ENCODE measurements around the gene NUP62CL.
"Not testable (repeated sequence)": the region's sequence is repeated elsewhere in the genome, so short reads cannot be mapped to it uniquely, and the experiment has no call there.

The NUP62CL gene

DNA sequence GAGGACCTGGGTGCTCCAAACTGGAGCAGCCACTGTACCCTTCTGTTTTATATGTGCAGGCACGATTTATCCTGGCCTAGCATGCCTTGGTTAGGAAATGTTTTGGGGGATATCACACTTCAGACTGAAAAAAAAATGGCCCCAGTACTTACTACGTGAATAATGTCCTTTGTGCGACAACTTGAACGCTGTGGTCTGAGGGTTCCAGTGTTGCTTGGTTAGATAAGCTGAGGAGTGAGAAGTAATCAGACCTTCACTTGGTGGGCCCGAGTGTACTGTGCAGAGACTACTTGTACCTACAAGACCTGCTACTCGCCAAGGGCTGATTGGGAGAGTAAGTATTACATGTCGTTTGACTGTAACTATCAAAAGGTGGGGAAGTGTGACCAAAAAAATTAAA, 856 bp upstream of the NUP62CL start:
- TF ChIP-seq, protein P1, sequence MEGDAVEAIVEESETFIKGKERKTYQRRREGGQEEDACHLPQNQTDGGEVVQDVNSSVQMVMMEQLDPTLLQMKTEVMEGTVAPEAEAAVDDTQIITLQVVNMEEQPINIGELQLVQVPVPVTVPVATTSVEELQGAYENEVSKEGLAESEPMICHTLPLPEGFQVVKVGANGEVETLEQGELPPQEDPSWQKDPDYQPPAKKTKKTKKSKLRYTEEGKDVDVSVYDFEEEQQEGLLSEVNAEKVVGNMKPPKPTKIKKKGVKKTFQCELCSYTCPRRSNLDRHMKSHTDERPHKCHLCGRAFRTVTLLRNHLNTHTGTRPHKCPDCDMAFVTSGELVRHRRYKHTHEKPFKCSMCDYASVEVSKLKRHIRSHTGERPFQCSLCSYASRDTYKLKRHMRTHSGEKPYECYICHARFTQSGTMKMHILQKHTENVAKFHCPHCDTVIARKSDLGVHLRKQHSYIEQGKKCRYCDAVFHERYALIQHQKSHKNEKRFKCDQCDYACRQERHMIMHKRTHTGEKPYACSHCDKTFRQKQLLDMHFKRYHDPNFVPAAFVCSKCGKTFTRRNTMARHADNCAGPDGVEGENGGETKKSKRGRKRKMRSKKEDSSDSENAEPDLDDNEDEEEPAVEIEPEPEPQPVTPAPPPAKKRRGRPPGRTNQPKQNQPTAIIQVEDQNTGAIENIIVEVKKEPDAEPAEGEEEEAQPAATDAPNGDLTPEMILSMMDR (IDR thresholded peaks at IDR 0.05; ENCODE audit: low read depth, low read length): no peak
- in situ Hi-C loops (cut with HindIII; ENCODE audit: low sequenced_read_pairs): no loop called here

DNA sequence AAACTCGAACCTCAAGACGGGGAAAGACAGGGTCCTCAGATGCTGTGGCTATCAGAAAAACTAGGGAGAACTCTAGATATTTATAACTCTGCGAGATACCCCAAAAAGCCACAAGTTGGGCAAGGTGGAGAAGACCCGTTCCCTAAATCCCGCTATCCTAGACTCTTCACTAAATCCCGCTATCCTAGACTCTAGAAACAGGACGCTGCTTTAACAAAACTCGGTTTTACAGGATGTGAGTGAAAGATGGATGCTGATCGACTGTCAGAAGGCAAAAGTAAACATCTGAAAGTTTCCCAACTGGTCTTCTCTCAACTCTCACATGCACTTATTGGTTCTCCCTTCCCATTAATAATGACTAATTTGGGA, 448 bp upstream of the NUP62CL start:
- no peak for DNase-seq (ENCODE audit: low read depth, low spot score)
- TF ChIP-seq, protein P1 (IDR thresholded peaks at IDR 0.05; ENCODE audit: low read depth, low read length): no peak
- no peak overlapping the region for H3K4me3 ChIP-seq (ENCODE audit: low read depth, low read length)
- in situ Hi-C loops (cut with HindIII; ENCODE audit: low sequenced_read_pairs): no loop called here

More for the DNA sequence above, 856 bp upstream of the NUP62CL start:
- no peak for DNase-seq (ENCODE audit: low read depth, low spot score)
- no peak overlapping the region for H3K4me3 ChIP-seq (ENCODE audit: low read depth, low read length)

DNA sequence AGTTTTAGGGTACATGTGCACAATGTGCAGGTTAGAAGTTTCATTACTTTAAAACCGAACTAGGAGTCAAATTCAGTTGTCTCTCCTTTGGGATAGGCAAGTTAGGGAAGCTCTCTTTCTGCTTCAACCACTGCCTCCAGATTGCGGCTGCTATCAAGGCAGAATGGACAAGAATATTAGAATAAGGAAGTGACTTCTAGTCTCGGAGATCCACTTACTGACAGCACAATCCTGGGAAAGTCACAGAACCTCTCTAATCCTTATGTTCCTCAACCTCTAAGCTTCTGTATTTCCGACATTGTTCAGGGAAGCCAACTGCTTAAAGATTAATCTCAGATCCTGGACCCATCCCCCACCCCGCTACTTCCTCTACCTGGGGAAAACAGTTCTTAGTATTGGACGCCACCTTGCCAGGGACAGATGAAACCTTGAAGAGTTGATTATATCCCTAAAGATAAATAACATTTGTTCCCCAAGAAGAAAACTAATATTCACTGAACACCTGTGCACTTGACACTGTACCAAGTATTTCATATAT, 2.1 kb downstream of the NUP62CL start:
- no peak overlapping the region for H3K4me3 ChIP-seq (ENCODE audit: low read depth, low read length)
- no peak for DNase-seq (ENCODE audit: low read depth, low spot score)
- TF ChIP-seq, protein P1 (IDR thresholded peaks at IDR 0.05; ENCODE audit: low read depth, low read length): no peak
- in situ Hi-C loops (cut with HindIII; ENCODE audit: low sequenced_read_pairs): no loop called here

DNA sequence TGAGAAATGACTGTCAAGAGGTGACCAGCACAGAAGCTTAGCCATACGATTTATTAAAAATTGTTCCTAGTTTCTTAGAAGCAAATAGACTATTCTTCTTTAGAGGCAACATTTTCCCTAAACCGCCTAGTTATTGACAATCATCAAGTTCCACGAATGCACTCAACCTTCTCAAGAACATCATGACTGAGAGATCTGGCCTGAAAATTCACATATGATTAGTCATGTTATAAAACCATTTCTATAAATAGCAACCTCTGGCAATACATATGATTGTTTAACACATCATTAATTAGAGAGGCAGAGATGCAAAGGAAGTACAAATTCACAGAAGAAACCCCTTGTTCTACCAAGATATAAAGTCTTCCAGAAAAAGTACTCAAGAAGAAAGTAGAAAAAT, 6.7 kb downstream of the NUP62CL start:
- in situ Hi-C loops (cut with HindIII; ENCODE audit: low sequenced_read_pairs): no loop called here
- TF ChIP-seq, protein P1 (IDR thresholded peaks at IDR 0.05; ENCODE audit: low read depth, low read length): no peak
- no peak for DNase-seq (ENCODE audit: low read depth, low spot score)
- H3K4me3 ChIP-seq (ENCODE audit: low read depth, low read length): no peak overlapping the region

DNA sequence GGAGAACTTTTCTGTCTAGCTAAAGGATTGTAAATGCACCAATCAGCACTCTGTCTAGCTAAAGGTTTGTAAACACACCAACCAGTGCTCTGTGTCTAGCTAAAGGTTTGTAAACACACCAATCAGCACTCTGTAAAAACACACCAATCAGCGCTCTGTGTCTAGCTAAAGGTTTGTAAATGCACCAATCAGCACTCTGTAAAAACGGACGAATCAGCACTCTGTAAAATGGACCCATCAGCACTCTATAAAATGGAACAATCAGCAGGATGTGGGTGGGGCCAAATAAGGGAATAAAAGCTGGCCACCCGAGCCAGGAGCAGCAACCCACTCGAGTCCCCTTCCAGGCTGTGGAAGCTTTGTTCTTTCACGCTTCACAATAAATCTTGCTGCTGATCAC, 8.2 kb downstream of the NUP62CL start:
- in situ Hi-C loops (cut with HindIII; ENCODE audit: low sequenced_read_pairs); DNase-seq (ENCODE audit: low read depth, low spot score): not testable (repeated sequence)

DNA sequence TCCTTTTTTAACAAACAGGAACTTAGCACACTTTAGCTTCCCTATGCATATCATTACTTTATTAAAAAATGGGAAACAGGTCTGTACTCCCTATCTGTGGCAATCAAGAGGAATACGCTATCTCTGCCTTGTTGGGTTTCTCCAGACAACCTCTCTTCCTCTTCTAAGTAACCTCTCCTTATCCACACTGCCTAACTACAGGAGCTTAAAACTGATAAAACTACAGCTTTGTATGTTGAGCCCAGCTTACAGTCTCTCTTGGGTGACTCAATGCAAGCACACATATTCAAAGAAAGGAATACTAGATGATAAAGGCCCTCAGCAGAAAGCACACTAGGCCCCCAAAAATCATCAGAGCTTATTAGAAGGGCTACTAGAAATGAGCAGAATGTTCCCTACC, 8.9 kb downstream of the NUP62CL start:
- no peak for DNase-seq (ENCODE audit: low read depth, low spot score)
- no peak overlapping the region for H3K4me3 ChIP-seq (ENCODE audit: low read depth, low read length)
- in situ Hi-C loops (cut with HindIII; ENCODE audit: low sequenced_read_pairs): no loop called here

More for the DNA sequence above, 8.2 kb downstream of the NUP62CL start:
- H3K4me3 ChIP-seq (ENCODE audit: low read depth, low read length): not testable (repeated sequence)

DNA sequence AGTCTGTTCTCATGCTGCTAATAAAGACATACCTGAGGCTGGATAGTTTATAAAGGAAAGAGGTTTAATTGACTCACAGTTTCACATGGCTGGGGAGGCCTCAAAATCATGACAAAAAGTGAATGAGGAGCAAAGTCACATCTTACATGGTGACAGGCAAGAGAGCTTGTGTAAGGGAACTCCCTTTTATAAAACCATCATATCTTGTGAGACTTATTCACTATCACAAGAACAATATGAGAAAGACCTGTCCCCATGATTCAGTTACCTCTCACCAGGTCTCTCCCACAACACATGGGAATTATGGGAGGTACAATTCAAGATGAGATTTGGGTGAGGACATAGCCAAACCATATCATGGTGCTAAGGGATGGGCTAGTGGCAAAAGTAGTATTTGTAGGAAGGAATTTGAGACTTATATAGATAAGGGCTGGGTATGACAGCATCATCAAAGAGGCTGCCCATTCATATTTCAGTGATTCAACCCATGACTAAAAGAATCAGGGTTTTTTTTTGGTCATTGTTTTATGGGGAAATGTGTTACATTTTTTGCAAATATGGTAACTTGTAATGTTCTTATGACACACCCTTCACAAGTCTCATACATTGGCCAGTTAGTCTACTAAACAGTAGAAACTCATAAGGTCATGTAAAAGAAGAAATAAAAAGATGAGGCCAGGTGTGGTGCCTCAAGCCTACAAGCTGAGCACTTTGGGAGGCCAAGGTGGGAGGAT, 34.7 kb downstream of the NUP62CL start:
- DNase-seq (ENCODE audit: low read depth, low spot score): no peak
- in situ Hi-C loops (cut with HindIII; ENCODE audit: low sequenced_read_pairs): no loop called here
- no peak overlapping the region for H3K4me3 ChIP-seq (ENCODE audit: low read depth, low read length)
- TF ChIP-seq, protein P1 (IDR thresholded peaks at IDR 0.05; ENCODE audit: low read depth, low read length): no peak

More for the DNA sequence above, 8.9 kb downstream of the NUP62CL start:
- TF ChIP-seq, protein P1 (IDR thresholded peaks at IDR 0.05; ENCODE audit: low read depth, low read length): no peak
